K562 (cell line): Measurements from ENCODE around the gene KDM2B. TPM values are rescaled to one million over a fixed set of nuclear protein-coding genes. Genes with fewer than 3 reads are reported as not detected.

Experiments
- ATAC-seq: fragments of 200-7000 bp; cut with Tn5 transposase; 3 replicates; pipeline ENCODE4 v1.9.1; 2020; ENCODE audit warnings: moderate library complexity
- BruUV-seq: library from RNA; stranded (reverse); fragments of 400-500 nt; replicated peaks from 2 replicates; lab custom pipeline; 2021; lab: Mats Ljungman, UMichigan
- CTCF ChIA-PET: fragments of 300-600 bp; formaldehyde crosslinking; extraction: SDS; loops from one replicate; lab custom pipeline; 2021; ENCODE audit warnings: low intra/inter-chr PET ratio; lab: Yijun Ruan, JAX
- POLR2A ChIA-PET: fragments of 300-600, 350-650 bp; sonication (Branson Sonifier 250); formaldehyde crosslinking; extraction: SDS; loops from one replicate; lab custom pipeline; 2021; ENCODE audit warnings: antibody characterized with exemption, inconsistent platforms; lab: Yijun Ruan, JAX
- DNase-seq, 4 experiments: peaks; one replicate each; pipeline versions ENCODE4 v3.0.0 to v3.0.0-alpha.2; 2011 to 2018; ENCODE audit warnings: low spot score in 3 of 4, mixed read lengths in 3 of 4; ENCODE audit errors: extremely low read depth in 1 of 4
- FAIRE-seq: peaks from 2 replicates; lab custom pipeline; 2011; peaks lifted over from hg19 to GRCh38; lab: Jason Lieb, UNC
- H2AFZ ChIP-seq: 2 replicates; pipeline ENCODE4 v1.6.0; 2011; ENCODE audit warnings: low read depth, low read length, control low read depth, inconsistent platforms
- H3K27ac ChIP-seq: fragments of 200-600 bp; 3 replicates; pipeline ENCODE4 v1.8.0; 2011; ENCODE audit warnings: low read depth, mild to moderate bottlenecking, control low read depth, inconsistent platforms, low read length, moderate library complexity, mixed read lengths; ENCODE audit errors: extremely low read depth
- H3K27me3 ChIP-seq, 2 experiments: fragments of 300-600 bp in 1 of 2; 2 replicates in 1 of 2; 3 replicates in 1 of 2; pipeline versions ENCODE4 v1.6.0 to v1.8.0; 2011; ENCODE audit warnings: inconsistent platforms in 2 of 2, low read length in 2 of 2, mild to moderate bottlenecking in 1 of 2, mixed read lengths in 1 of 2, moderate library complexity in 1 of 2; ENCODE audit not compliant: control insufficient read depth in 2 of 2, insufficient read depth in 2 of 2
- H3K36me3 ChIP-seq: fragments of 300-600 bp; 3 replicates; pipeline ENCODE4 v1.8.0; 2011; ENCODE audit warnings: mild to moderate bottlenecking, low read length, inconsistent platforms; ENCODE audit not compliant: control insufficient read depth, insufficient read depth
- H3K4me1 ChIP-seq, 2 experiments: fragments of 200-600 bp in 1 of 2; replicated peaks in 1 of 2; 2 replicates in 1 of 2; 3 replicates in 1 of 2; pipeline versions ENCODE4 v1.5.1 to v1.8.0; 2011; ENCODE audit warnings: inconsistent platforms in 2 of 2, low read length in 2 of 2, mild to moderate bottlenecking in 1 of 2, mixed read lengths in 1 of 2, moderate library complexity in 1 of 2; ENCODE audit not compliant: control insufficient read depth in 2 of 2, insufficient read depth in 2 of 2
- H3K4me2 ChIP-seq: 2 replicates; pipeline ENCODE4 v1.6.1; 2011; ENCODE audit warnings: low read length, control low read depth, inconsistent platforms, mixed read lengths; ENCODE audit not compliant: insufficient read depth
- H3K4me3 ChIP-seq: fragments of 200-600 bp; sonication (generic), shearing (Covaris generic); 2 replicates; pipeline ENCODE4 v1.5.1; 2016; ENCODE audit warnings: control low read depth, inconsistent platforms
- H3K79me2 ChIP-seq: fragments of 200-600 bp; 3 replicates; pipeline ENCODE4 v1.8.0; 2011; ENCODE audit warnings: low read length, inconsistent platforms; ENCODE audit not compliant: control insufficient read depth, insufficient read depth
- H3K9ac ChIP-seq, 2 experiments: 2 replicates each; pipeline versions ENCODE4 v1.6.0 to v1.6.1; 2011; ENCODE audit warnings: low read depth in 2 of 2, low read length in 2 of 2, control low read depth in 1 of 2, inconsistent platforms in 1 of 2, mild to moderate bottlenecking in 1 of 2, mixed read lengths in 1 of 2; ENCODE audit not compliant: insufficient read depth in 1 of 2
- H3K9me1 ChIP-seq: one replicate; pipeline ENCODE4 v1.6.0; 2011; ENCODE audit warnings: inconsistent platforms, mild to moderate bottlenecking, low read length, moderate library complexity; ENCODE audit not compliant: control insufficient read depth, insufficient read depth
- H3K9me3 ChIP-seq: replicated peaks from 2 replicates; pipeline ENCODE4 v1.5.1; 2011; ENCODE audit warnings: low read depth, low read length, inconsistent platforms; ENCODE audit not compliant: control insufficient read depth, insufficient read depth
- H4K20me1 ChIP-seq: replicated peaks from 2 replicates; pipeline ENCODE4 v1.6.1; 2011; ENCODE audit warnings: low read length, inconsistent platforms, mixed read lengths; ENCODE audit not compliant: control insufficient read depth, insufficient read depth
- CCAR2 ChIP-seq: fragments of 200-400 bp; formaldehyde crosslinking; IDR thresholded peaks from 2 replicates; pipeline ENCODE4 v1.6.1; 2017; ENCODE audit warnings: mild to moderate bottlenecking, low read depth, low read length
- NEUROD1 ChIP-seq: fragments of 150-350 bp; IDR thresholded peaks from 2 replicates; pipeline ENCODE4 v1.6.1; 2014; ENCODE audit warnings: borderline replicate concordance, low read length, low read depth; ENCODE audit not compliant: partially characterized antibody
- RAD21 ChIP-seq, 2 experiments: fragments of 250-450 bp in 1 of 2; fragments of 450-650 bp in 1 of 2; sonication (Bioruptor Pico) in 1 of 2; formaldehyde crosslinking in 1 of 2; IDR thresholded peaks in 1 of 2; conservative IDR thresholded peaks in 1 of 2; 2 replicates each; pipeline versions ENCODE4 v1.4.0 to v1.8.0; 2020 to 2022; ENCODE audit warnings: mild to moderate bottlenecking in 2 of 2, moderate library complexity in 1 of 2
- XRCC5 ChIP-seq: fragments of 200-400 bp; formaldehyde crosslinking; IDR thresholded peaks from 2 replicates; pipeline ENCODE4 v1.6.1; 2017; ENCODE audit warnings: low read depth, mild to moderate bottlenecking, low read length
- WGBS: fragments of 100-300 bp; shearing (Covaris generic); methylation state at CpG from one replicate; pipeline ENCODE4 v1.1.6; 2016; ENCODE audit warnings: low coverage, mixed read lengths; ENCODE audit not compliant: insufficient coverage; ENCODE audit errors: missing lambda C conversion rate; 5-methylcytosine and 5-hydroxymethylcytosine counted together
- in situ Hi-C: fragments of 300-500 bp; cut with MboI; formaldehyde crosslinking; loops from 4 replicates; pipeline ENCODE4 v1.15.0; 2018; ENCODE audit warnings: inconsistent platforms, mixed read lengths
- intact Hi-C: fragments of 100-400 bp; cut with micrococcal nuclease; formaldehyde crosslinking; loops from 2 replicates; pipeline ENCODE4 v1.14.2; 2022
- polyA plus RNA-seq, 8 experiments: library from polyadenylated mRNA; depleted of rRNA in 4 of 8; stranded (reverse) in 5 of 8; unstranded in 3 of 8; fragments of >200 nt; fragmentation: Nextera tagmentation in 2 of 8; fragmentation: Illumina TruSeq in 1 of 8; extraction: Ambion mirVana in 2 of 8; extraction: Trizol in 1 of 8; gene quantifications; 2 replicates each; pipeline versions ENCODE4 v1.2.1 to v1.2.3, GENCODE V29; 2011 to 2014; ENCODE audit warnings: inconsistent platforms in 1 of 8, missing spikeins in 1 of 8
- total RNA-seq, 7 experiments: library from RNA; depleted of rRNA in 6 of 7; stranded (reverse); fragments of >200 nt in 6 of 7; fragmentation: Illumina TruSeq in 2 of 7; extraction: Trizol in 2 of 7; gene quantifications; 2 replicates each; pipeline versions ENCODE4 v1.2.1 to v1.2.3, GENCODE V29; 2011 to 2021; ENCODE audit warnings: low replicate concordance in 1 of 7
- TF ChIP-seq, protein P1 (sequence below), 3 experiments: IDR thresholded peaks in 2 of 3; conservative IDR thresholded peaks in 1 of 3; 2 replicates each; pipeline ENCODE4 v1.5.1; 2011 to 2012; ENCODE audit warnings: low read length in 3 of 3, mild to moderate bottlenecking in 3 of 3, control low read depth in 2 of 3, improper control_type of control experiment in 1 of 3, inconsistent platforms in 1 of 3, low read depth in 1 of 3, mixed read lengths in 1 of 3, moderate library complexity in 1 of 3; ENCODE audit not compliant: insufficient read depth in 2 of 3
- TF ChIP-seq, protein P2 (sequence below): fragments of 450-650 bp; formaldehyde crosslinking; IDR thresholded peaks from 2 replicates; pipeline ENCODE4 v1.4.0; 2022; ENCODE audit warnings: mild to moderate bottlenecking, moderate library complexity
- TF ChIP-seq, protein P3 (sequence below): IDR thresholded peaks from 2 replicates; pipeline ENCODE4 v1.6.1; 2011; ENCODE audit warnings: borderline replicate concordance, low read depth, mild to moderate bottlenecking, moderate library complexity, low read length; ENCODE audit not compliant: insufficient read depth, poor library complexity, severe bottlenecking

KDM2B gene
- total and polyA plus RNA-seq, 9 of the 15 experiments (the other 6 are each of a cell fraction or from before 2014, with no cell fraction given) = 7.4 to 50.5 (median 22.5) TPM

DNA sequence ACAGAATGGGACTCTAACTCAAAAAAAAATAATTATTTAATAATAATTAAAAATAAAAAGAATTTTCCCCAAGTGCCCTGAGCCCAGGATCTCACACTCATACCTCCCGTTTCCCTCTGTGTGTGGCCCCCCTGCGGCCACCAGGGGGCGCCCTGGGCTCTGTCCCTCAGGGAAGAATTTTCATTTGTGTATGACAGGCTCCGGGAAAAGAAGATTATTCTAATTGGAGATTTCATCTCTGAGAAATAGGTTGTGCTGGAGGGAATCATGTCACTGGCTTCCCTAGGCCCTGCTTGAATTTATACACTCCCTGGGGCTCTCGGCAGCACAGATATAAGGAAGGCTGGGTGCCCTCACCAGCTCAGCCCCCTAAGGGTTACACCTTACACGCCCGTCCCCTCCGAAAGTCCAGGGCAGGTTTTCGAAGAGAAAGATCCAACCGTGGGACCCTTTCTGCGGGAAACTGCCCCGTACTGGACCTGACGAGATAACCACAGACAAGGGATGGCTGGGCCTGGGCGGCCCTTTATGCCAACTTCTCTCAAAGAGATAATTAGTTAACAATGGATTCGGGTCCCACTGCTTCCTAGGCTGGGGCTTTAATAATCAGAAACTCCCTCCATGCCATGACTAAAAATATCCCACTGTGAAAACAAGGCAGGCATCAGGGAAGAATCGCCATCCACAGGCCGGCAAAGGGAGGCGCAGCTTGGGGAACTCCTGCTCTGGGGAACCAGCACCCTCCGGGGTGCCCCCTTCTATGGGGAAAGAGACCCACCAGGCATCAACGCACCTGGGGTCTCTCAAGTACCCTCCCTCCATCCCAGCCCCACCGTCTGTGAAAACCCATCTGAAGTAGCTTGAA, 80.7 kb downstream of the KDM2B start:
- no peaks in the 10 kb centered on the region for H3K79me2 ChIP-seq
- in situ Hi-C loops = loop anchor here (5.0 kb wide), 1 partner anchor 182 kb away; no protein-coding TSS in a partner anchor
- H3K4me2 ChIP-seq = no peak overlapping the region
- H3K27ac ChIP-seq = no peak overlapping the region
- H3K9me3 ChIP-seq = no peaks in the 10 kb centered on the region
- POLR2A ChIA-PET = interaction anchor here (0.6 to 1.3 kb wide), 3 partner anchors 24 to 150 kb away, joined by 3 read pairs; no protein-coding TSS in a partner anchor
- 28% methylated on average over 19 of the region's 21 CpGs for WGBS
- peak overlapping the region in 1 of 2 experiments; percentile 47; a peak in 1 of 4 replicates for H3K9ac ChIP-seq
- CTCF ChIA-PET = interaction anchor here (0.7 to 2.0 kb wide), 8 partner anchors 52 to 294 kb away, joined by 3 to 26 read pairs (median 4); partner anchors contain the start of genes MORN3, ORAI1 and RHOF
- H3K36me3 ChIP-seq = no peaks in the 10 kb centered on the region
- H3K27me3 ChIP-seq = no peaks in the 10 kb centered on the region
- no peak overlapping the region for H3K4me3 ChIP-seq
- no peaks in the 10 kb centered on the region for H4K20me1 ChIP-seq
- peak overlapping the region; percentile 25; the same call in 1 of the 2 replicates for H2AFZ ChIP-seq
- H3K9me1 ChIP-seq = no peaks in the 10 kb centered on the region
- intact Hi-C loops = loop anchor here (2.0 to 5.0 kb wide), 3 partner anchors 52 to 183 kb away; no protein-coding TSS in a partner anchor
- peak; percentile 82 to 92 (median 90) for DNase-seq
- no TSS peak for BruUV-seq
- ATAC-seq = peak; percentile 96
- no peaks in the 10 kb centered on the region; a peak in 1 of 5 replicates for H3K4me1 ChIP-seq
- peak; percentile 56 for FAIRE-seq
- TF ChIP-seq XRCC5 (0 out of 2 replicates have a peak, but pooled peaks have one; percentile 47), NEUROD1 (no peak), CCAR2 (no peak), RAD21 (CRISPR knock-in tag; conservative IDR thresholded peaks at IDR 0.05 in 1 of 2, IDR thresholded peaks at IDR 0.05 in 1 of 2) (peak; percentile 58 to 81)
- TF ChIP-seq, protein P1, sequence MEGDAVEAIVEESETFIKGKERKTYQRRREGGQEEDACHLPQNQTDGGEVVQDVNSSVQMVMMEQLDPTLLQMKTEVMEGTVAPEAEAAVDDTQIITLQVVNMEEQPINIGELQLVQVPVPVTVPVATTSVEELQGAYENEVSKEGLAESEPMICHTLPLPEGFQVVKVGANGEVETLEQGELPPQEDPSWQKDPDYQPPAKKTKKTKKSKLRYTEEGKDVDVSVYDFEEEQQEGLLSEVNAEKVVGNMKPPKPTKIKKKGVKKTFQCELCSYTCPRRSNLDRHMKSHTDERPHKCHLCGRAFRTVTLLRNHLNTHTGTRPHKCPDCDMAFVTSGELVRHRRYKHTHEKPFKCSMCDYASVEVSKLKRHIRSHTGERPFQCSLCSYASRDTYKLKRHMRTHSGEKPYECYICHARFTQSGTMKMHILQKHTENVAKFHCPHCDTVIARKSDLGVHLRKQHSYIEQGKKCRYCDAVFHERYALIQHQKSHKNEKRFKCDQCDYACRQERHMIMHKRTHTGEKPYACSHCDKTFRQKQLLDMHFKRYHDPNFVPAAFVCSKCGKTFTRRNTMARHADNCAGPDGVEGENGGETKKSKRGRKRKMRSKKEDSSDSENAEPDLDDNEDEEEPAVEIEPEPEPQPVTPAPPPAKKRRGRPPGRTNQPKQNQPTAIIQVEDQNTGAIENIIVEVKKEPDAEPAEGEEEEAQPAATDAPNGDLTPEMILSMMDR (IDR thresholded peaks at IDR 0.05 in 2 of 3, conservative IDR thresholded peaks at IDR 0.05 in 1 of 3; ENCODE audit: insufficient read depth in 2 of 3, low read depth in 1 of 3, low read length in 3 of 3) = peak; percentile 90 to 93 (median 92)
- TF ChIP-seq, protein P2, sequence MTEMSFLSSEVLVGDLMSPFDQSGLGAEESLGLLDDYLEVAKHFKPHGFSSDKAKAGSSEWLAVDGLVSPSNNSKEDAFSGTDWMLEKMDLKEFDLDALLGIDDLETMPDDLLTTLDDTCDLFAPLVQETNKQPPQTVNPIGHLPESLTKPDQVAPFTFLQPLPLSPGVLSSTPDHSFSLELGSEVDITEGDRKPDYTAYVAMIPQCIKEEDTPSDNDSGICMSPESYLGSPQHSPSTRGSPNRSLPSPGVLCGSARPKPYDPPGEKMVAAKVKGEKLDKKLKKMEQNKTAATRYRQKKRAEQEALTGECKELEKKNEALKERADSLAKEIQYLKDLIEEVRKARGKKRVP (CRISPR knock-in tag) = no peak
- TF ChIP-seq, protein P3, sequence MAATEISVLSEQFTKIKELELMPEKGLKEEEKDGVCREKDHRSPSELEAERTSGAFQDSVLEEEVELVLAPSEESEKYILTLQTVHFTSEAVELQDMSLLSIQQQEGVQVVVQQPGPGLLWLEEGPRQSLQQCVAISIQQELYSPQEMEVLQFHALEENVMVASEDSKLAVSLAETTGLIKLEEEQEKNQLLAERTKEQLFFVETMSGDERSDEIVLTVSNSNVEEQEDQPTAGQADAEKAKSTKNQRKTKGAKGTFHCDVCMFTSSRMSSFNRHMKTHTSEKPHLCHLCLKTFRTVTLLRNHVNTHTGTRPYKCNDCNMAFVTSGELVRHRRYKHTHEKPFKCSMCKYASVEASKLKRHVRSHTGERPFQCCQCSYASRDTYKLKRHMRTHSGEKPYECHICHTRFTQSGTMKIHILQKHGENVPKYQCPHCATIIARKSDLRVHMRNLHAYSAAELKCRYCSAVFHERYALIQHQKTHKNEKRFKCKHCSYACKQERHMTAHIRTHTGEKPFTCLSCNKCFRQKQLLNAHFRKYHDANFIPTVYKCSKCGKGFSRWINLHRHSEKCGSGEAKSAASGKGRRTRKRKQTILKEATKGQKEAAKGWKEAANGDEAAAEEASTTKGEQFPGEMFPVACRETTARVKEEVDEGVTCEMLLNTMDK = peak; percentile 73
